Measurements from ENCODE around the gene PKIG. TPM values are rescaled to one million over a fixed set of nuclear protein-coding genes. Genes with fewer than 3 reads are reported as not detected.

PKIG gene
- total RNA-seq, 1 experiment from 2014 or later, result 41.9 TPM

DNA sequence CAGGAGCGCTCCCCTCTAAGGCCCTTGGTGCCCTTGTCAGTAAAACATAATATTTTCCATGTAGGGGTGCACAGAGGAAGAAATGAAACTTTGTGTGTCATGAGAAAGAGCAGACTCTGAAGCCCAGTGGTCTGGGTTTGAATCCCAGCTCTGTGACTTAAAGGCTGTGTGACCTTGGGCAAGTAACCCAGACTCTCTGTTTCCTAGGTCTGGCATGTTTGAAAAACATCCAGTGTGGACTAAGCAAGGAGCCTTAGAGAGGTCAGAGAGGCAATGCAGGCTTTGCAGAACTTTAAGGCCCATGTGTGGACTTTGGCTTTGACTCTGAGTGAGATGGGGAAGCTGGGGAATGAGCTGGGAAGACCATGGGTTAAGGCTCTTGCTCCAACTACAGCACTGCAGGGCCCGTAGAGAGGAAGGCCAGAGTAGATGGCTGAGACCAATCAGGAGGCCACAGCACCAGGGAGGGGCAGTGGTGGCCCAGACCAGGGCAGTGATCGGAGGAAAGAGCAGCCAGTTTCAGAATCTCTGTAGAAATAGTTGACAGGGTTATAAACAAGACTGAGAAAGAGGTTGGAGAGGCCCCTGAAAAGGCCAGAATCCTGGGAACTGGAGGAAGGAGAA, 50.9 kb downstream of the PKIG start:
- H3K79me2 ChIP-seq (ENCODE audit: low read depth), result no peaks in the 10 kb centered on the region
- TF ChIP-seq CTCF (conservative IDR thresholded peaks at IDR 0.05), result no peak
- TF ChIP-seq EZH2 (IDR thresholded peaks at IDR 0.05; ENCODE audit: low read depth), result no peak
- intact Hi-C loops (cut with micrococcal nuclease; ENCODE audit: unreplicated experiment), result no loop called here
- no peaks in the 10 kb centered on the region for H3K27me3 ChIP-seq (ENCODE audit: insufficient read depth, low read depth)
- DNase-seq, result no peak
- H3K4me3 ChIP-seq, result no peak overlapping the region
- H3K27ac ChIP-seq, result no peak overlapping the region
- ChIA-PET POLR2A (ENCODE audit: unreplicated experiment) (no interaction called here), CTCF (no interaction called here)
- no peaks in the 10 kb centered on the region for H3K9me2 ChIP-seq (ENCODE audit: insufficient read depth)
- H4K20me1 ChIP-seq (ENCODE audit: insufficient read depth), result no peaks in the 10 kb centered on the region
- no peak overlapping the region for H3K4me2 ChIP-seq
- no peaks in the 10 kb centered on the region for H3K9me3 ChIP-seq (ENCODE audit: insufficient read depth, low read depth)
- H3K36me3 ChIP-seq (ENCODE audit: low read depth), result no peaks in the 10 kb centered on the region
- H3F3A ChIP-seq (ENCODE audit: insufficient read depth, low read depth), result no peaks in the 10 kb centered on the region
- no TSS peak for BruUV-seq (replicated peaks)
- no peaks in the 10 kb centered on the region for H3K4me1 ChIP-seq (replicated peaks; ENCODE audit: insufficient read depth)
- no peak overlapping the region for H2AFZ ChIP-seq

DNA sequence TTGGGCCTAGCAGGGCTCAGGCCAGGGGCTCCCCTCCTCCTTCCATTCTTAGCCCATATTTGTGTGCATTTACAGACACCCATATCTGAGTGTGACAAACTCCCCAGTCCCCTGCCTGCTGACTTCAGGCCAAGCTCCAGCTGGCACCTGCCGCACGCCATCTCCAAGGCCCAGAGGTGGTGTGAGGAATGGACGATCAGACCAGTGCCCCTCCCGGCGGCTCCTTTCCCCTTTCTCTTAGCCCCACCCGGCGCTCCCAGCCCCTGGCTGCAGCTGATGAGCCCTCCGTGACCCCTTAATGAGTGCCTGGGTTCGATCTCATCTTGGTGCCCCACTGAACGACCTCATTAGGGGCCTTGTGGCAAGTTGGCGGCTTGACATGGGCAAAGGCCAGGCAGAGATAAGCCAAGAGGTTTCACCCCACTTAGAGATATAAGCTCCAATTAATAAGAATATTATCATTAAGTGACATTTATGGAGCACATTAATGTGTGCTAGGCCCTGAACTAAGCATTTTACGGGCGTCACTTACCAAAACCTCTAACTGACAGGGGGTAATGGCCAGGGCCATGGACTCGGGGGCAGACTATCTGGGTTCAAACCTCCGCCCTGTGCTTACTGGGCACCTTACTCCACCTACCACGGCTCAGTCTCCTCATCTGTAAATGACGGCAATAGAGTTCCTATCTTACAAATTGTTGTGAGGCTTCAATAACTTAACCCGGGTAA, 51.7 kb downstream of the PKIG start:
- H3K4me3 ChIP-seq, result no peak overlapping the region
- ChIA-PET CTCF (no interaction called here), POLR2A (ENCODE audit: unreplicated experiment) (no interaction called here)
- H3K9me3 ChIP-seq (ENCODE audit: insufficient read depth, low read depth), result no peaks in the 10 kb centered on the region
- intact Hi-C loops (cut with micrococcal nuclease; ENCODE audit: unreplicated experiment), result no loop called here
- H3K4me2 ChIP-seq, result no peak overlapping the region
- no peaks in the 10 kb centered on the region for H3K4me1 ChIP-seq (replicated peaks; ENCODE audit: insufficient read depth)
- no peaks in the 10 kb centered on the region for H3K9me2 ChIP-seq (ENCODE audit: insufficient read depth)
- no peak overlapping the region for H2AFZ ChIP-seq
- H3K27ac ChIP-seq, result no peak overlapping the region
- no peak for DNase-seq
- no peaks in the 10 kb centered on the region for H3F3A ChIP-seq (ENCODE audit: insufficient read depth, low read depth)
- no peaks in the 10 kb centered on the region for H3K27me3 ChIP-seq (ENCODE audit: insufficient read depth, low read depth)
- H3K36me3 ChIP-seq (ENCODE audit: low read depth), result no peaks in the 10 kb centered on the region
- no TSS peak for BruUV-seq (replicated peaks)
- H3K79me2 ChIP-seq (ENCODE audit: low read depth), result no peaks in the 10 kb centered on the region
- no peaks in the 10 kb centered on the region for H4K20me1 ChIP-seq (ENCODE audit: insufficient read depth)
- no peak for TF ChIP-seq CTCF (conservative IDR thresholded peaks at IDR 0.05)
- TF ChIP-seq EZH2 (IDR thresholded peaks at IDR 0.05; ENCODE audit: low read depth), result no peak

DNA sequence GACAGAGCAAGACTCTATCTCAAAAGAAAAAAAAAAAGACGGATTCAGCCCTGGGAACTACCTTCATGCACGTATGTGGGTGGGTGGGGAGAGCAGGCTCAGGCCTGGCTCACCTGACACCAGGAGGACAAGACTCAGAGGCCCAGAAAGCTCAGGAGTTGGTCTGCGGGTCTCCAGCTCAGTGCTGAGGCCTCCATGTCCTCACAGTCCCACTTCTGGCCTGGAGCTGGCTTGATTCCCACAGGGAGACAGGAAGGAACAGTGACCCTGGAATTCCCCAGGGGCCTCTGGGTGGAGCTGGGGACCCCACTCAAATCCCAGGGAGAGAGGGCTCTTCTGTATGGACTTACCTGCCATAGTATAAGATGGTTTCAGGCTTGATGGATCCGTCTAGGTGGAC, 53.5 kb downstream of the PKIG start:
- H4K20me1 ChIP-seq (ENCODE audit: insufficient read depth), result no peaks in the 10 kb centered on the region
- no peaks in the 10 kb centered on the region for H3K9me3 ChIP-seq (ENCODE audit: insufficient read depth, low read depth)
- TF ChIP-seq EZH2 (IDR thresholded peaks at IDR 0.05; ENCODE audit: low read depth) (no peak), CTCF (conservative IDR thresholded peaks at IDR 0.05) (no peak)
- H3K27me3 ChIP-seq (ENCODE audit: insufficient read depth, low read depth), result no peaks in the 10 kb centered on the region
- H3K4me3 ChIP-seq, result no peak overlapping the region
- H3K79me2 ChIP-seq (ENCODE audit: low read depth), result no peaks in the 10 kb centered on the region
- no peak overlapping the region for H3K27ac ChIP-seq
- H2AFZ ChIP-seq, result no peak overlapping the region
- no peak overlapping the region for H3K4me2 ChIP-seq
- H3K36me3 ChIP-seq (ENCODE audit: low read depth), result no peaks in the 10 kb centered on the region
- no peaks in the 10 kb centered on the region for H3F3A ChIP-seq (ENCODE audit: insufficient read depth, low read depth)
- ChIA-PET CTCF (no interaction called here), POLR2A (ENCODE audit: unreplicated experiment) (no interaction called here)
- no peaks in the 10 kb centered on the region for H3K4me1 ChIP-seq (replicated peaks; ENCODE audit: insufficient read depth)
- BruUV-seq (replicated peaks), result no TSS peak
- H3K9me2 ChIP-seq (ENCODE audit: insufficient read depth), result no peaks in the 10 kb centered on the region
- no peak for DNase-seq
- intact Hi-C loops (cut with micrococcal nuclease; ENCODE audit: unreplicated experiment), result no loop called here
